Coronary artery (tissue), 2 donors: ENCODE measurements around the gene ZNF853.
"Not testable (repeated sequence)": the region's sequence is repeated elsewhere in the genome, so short reads cannot be mapped to it uniquely, and the experiment has no call there.

ENCODE experiments used
- DNase-seq: peaks from one replicate; pipeline ENCODE4 v3.0.0-alpha.2; 2017; ENCODE audit warnings: low spot score
- H3K27ac ChIP-seq, 2 donors: fragments of 200-600 bp; sonication (generic); one replicate each; pipeline ENCODE4 v1.5.1; 2016 to 2019
- H3K4me3 ChIP-seq: fragments of 200-600 bp; sonication (generic); 2 replicates; pipeline ENCODE4 v1.5.1; 2016; ENCODE audit warnings: mild to moderate bottlenecking, moderate library complexity
- CTCF ChIP-seq: fragments of 200-600 bp; sonication (generic); IDR thresholded peaks from one replicate; pipeline ENCODE4 v1.5.1; 2019; ENCODE audit warnings: antibody characterized with exemption

The ZNF853 gene

GRCh38 chr7:6654113-6654841, 38.9 kb downstream of the ZNF853 start:
- DNase-seq: no peak

GRCh38 chr7:6654842-6655610, 39.6 kb downstream of the ZNF853 start:
- TF ChIP-seq CTCF: no peak
- H3K4me3 ChIP-seq: no peak overlapping the region
- H3K27ac ChIP-seq: no peak overlapping the region
- DNase-seq: peak; percentile 65

More at GRCh38 chr7:6654113-6654841, 38.9 kb downstream of the ZNF853 start:
- Histone ChIP-seq H3K27ac (no peak overlapping the region), H3K4me3 (no peak overlapping the region)
- TF ChIP-seq CTCF: no peak

- peak; percentile 62 for DNase-seq
- TF ChIP-seq CTCF: no peak
- Histone ChIP-seq H3K4me3 (no peak overlapping the region), H3K27ac (no peak overlapping the region)
Observed at GRCh38 chr7:6655636-6656385, 40.4 kb downstream of the ZNF853 start.

- TF ChIP-seq CTCF: no peak
- no peak overlapping the region for H3K27ac ChIP-seq
- H3K4me3 ChIP-seq: no peak overlapping the region
- no peak for DNase-seq
Observed at GRCh38 chr7:6656413-6656812, 41.0 kb downstream of the ZNF853 start.

- no peak overlapping the region for H3K4me3 ChIP-seq
- TF ChIP-seq CTCF: no peak
- no peak for DNase-seq
- no peak overlapping the region for H3K27ac ChIP-seq
Observed at GRCh38 chr7:6658618-6659345, 43.4 kb downstream of the ZNF853 start.

GRCh38 chr7:6670851-6671250, 55.4 kb downstream of the ZNF853 start:
- not testable (repeated sequence) for H3K4me3 ChIP-seq, DNase-seq, H3K27ac ChIP-seq
